HG02970 (cell line): Measurements from ENCODE around the gene INSYN2B.

Source experiments
- ATAC-seq: cut with Tn5 transposase; IDR thresholded peaks from one replicate; pipeline ENCODE4 v1.9.1; 2021; ENCODE audit warnings: mild to moderate bottlenecking, moderate library complexity, moderate number of reproducible peaks; ENCODE audit not compliant: unreplicated experiment, low FRiP score

The INSYN2B gene

DNA sequence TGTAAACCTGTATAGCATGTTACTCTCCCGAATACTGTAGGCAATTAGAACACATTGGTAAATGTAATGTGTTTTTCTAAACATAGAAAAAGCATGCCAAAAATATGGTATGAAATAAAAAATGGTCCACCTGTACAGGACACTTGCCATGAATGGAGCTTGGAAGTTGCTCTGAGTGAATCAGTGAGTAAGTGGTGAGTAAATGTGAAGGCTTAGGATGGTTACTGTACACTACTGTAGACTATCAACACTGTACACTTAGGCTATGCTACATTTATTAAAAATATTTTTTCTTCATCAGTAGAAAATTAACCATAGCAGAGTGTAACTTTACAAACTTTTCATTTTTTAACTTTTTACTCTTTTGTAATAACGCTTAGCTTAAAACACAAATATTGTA is 41.9 kb downstream of the INSYN2B start:
- no peak for ATAC-seq

DNA sequence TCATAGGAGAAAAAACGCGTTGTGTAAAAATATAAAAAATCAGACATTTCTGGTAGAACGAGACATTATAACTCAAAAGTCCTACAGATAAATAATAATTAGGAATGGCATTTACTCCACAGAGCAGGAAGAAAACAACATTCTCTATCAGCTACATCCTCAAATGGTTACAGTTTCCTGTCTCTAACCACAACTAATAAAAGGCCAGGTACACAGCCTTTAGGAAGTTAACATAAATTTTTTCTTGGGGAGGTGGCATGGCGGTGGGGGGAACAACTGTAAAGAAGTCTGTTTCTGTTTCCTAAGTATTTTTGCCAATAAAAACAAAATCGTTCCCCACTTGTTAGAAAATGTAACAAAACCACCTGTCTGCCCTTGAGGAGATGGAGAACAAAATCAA is 44.5 kb downstream of the INSYN2B start:
- ATAC-seq: no peak

DNA sequence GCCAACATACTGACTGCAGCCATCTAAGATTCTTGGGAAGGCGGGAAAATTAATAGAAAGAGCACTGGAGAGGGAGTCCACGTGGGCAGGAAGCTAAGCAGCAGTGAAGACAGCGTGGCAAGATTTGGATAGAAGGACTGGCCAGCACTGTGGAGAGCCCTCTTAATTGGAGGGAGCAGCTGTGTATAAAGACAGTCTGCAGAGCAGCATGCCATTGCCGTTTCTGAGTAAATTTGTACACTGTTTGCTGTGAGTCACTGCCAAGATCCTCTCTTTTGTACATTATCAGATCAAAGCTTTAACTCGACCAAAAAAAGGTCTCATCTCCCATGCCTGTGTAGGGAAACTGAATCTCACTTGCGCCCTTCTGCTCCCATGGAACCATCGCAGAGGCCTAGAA is 45.3 kb downstream of the INSYN2B start:
- no peak for ATAC-seq

DNA sequence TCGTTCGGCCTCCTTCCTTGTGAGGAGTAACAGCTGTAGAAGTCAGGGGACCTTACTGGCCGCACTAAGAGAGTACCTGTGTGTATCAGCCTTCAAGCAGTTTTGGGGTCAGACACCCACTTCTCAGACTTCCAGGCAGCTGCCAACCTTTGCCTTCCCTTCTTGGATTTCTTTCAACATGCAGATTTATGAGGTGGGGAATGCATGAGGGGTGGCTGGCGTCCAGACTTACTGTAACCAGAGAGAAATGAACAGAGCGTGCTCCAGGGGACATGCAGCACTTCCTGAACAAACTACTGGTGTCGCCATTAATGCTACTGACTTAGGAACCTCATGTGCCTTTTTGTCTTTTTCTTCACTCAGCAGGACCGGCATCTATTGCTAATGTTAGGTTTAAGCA is 46.7 kb downstream of the INSYN2B start:
- ATAC-seq: no peak

DNA sequence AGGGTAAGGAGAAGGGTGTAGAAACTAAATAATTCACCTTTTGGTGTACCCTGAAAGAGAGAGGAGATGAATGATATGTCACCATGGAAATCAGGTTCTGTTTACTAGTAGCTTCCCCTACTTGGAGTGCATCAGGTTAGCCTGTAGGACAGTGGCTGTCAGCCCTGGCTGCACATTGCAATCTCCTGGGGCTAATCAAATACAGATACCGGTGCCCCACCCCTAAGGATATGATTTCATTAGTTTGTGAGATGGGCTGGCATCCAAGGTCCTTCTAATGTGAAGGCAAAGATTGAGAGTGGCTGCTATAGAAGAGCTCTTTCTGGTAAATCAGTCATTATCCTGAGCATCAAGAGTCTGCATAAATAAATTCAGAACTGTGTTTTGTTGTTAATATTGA is 47.2 kb downstream of the INSYN2B start:
- no peak for ATAC-seq

DNA sequence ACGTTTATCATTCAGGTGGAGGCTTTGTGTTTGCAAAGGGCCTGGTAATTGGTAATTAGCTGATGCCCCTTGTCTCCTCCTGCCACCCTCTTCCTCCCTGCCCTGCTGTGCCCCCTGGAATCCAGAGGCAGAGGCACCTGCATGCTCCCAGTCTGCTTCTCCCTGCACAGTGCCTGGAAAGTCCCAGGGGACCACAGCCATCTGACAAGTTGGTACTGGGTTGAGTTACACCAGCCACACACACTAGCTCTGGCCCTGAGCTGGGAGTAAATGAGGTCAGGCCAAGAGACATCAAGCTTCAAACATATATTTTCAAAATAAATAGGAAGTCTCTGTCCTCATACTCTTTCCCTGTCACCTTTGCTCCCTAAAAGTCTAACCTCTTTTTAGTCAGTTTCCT is 56.3 kb downstream of the INSYN2B start:
- ATAC-seq: no peak

DNA sequence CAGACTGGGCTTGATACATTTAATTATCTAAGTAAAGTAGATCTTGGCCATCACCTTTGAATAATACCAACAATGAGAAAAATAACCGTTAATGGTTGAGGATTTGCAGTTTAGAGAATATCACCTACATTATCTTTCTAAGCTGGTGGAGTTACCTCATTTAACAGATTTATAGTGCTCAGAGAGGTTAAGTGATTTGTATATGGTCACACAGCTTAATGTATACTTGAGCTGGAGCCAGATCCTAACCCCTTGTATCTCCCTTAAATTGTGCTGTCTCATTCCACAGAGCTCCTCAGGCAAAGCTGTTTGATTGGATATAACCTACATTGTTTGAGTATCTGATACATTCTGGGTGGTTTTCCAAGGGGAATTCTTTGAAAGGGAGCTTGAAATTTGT is 57.8 kb downstream of the INSYN2B start:
- ATAC-seq: no peak

DNA sequence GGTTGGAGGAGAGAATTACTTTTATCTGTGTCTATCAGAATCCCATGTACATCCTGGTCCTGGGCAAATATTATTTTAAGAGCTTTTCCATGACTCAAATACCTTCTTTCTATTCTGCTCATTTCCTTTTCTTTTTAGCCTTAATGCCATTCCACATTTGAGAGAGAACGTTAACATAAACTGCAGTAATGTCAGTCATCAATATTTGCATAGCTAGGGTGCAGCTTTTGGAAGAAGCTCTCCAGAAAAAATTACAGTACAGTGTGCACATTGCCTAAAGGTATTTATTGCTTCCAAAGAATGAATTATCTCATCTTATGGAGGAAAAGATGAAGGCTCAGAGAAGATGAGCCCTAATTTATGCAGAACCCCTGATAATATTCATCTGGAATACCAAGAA is 58.3 kb downstream of the INSYN2B start:
- no peak for ATAC-seq

DNA sequence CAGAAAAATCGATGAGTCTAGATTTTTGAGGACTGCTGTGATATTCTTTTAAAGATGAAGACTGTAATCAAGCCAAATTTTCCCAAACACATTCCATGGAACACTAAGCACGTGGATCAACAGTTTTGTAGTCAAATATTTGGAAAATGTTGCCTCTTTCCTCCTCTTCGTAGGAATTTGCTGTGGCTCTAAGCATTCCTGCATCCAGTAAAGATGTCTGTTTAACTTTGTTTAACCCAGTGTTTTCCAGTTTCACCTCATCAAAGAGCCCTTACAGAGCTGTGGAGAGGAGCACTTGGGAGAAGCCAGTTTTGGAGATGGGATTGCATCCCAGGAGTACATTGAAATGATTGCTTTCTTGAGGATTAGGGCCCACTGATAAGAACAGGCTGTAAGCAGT is 58.9 kb downstream of the INSYN2B start:
- no peak for ATAC-seq

DNA sequence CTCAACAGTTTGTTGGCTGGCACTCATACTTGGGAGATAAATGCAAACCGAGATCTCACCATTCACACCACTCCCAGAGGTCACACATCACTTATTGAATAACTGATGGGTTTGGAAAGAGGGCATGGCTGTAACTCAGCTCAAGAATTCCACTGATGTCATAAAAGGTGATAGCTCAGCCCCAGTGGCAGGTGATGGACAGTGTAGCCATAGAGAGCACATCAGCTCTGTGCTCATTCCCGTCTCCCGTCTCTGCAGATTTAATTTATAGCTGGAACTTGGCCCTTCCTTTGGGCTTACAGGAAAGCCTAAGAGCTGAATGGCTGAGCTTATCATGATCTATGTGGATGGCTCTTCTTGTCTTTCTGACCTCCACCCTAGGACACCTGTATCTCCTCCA is 59.8 kb downstream of the INSYN2B start:
- ATAC-seq: no peak

DNA sequence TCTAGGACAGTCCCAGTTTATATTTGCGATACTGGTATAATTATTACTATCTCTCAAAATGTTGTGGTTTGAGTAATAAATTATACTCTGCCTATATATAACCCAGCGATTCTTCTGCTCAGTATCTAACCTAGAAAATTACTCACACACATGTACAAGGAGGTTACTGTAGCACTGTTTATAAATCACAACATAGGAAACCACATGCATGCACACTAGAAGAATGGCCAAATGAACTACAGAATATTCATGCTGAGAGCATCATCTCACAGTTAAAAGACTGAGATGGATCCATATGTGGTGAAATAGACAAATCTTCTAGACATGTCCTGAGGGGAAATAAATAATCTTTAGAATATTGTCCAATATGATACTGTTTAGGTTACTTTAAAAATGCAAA is 62.1 kb downstream of the INSYN2B start:
- no peak for ATAC-seq

DNA sequence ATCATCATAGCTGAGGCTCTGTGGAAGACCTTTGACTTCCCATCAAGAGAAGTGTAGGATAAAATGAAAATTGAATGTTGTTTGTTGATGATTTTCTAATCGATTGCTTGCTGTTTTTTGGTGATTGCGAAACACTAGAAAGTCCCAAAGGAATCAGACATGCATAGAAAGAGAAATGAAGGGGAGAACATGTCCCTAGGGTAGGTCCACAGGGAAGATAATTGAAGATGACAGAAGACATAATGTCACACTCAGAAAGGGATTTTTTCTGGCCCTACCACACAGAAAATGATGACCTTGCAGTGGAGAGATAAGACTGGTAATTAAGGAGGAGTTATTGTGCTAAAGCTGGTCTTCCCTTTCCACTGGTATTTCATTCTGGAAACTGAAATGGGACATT is 62.8 kb downstream of the INSYN2B start:
- ATAC-seq: no peak

DNA sequence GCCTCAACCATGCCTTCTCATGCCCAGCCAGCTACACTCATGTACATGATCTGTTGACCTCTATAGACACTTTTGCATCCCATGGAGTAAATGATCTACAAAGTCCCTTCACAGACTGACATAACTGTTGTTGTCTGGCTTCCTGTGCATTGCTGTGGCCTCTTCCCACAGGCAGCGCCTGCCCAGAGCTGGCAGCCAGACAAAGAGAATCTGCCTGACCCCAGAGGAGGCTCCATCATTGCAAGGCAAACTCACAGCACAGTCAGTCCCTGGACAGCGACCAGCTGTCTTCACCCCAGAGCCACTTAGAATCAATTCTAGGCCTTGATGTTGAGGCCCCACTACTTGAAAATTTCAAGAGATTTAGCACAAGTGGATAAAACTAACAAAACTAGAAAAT is 65.5 kb downstream of the INSYN2B start:
- no peak for ATAC-seq

DNA sequence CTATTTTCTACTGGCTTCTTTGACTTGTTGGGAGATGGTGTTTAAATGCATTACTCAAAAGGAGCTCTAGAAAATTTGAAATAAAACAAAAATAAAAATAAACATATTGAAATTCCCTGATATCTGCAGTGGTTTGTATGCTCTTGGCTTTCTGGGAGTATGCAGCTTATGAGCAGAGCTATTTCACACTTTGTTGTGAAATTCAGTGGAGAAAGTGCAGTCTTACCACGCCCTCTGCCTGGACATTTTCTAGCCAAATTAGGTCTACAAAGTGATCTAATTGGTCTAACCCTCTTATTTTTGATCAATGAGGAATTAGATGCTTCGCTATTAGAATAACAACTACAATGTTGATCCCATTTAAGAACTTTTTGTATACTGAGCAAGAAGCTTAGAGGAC is 66.8 kb downstream of the INSYN2B start:
- no peak for ATAC-seq

DNA sequence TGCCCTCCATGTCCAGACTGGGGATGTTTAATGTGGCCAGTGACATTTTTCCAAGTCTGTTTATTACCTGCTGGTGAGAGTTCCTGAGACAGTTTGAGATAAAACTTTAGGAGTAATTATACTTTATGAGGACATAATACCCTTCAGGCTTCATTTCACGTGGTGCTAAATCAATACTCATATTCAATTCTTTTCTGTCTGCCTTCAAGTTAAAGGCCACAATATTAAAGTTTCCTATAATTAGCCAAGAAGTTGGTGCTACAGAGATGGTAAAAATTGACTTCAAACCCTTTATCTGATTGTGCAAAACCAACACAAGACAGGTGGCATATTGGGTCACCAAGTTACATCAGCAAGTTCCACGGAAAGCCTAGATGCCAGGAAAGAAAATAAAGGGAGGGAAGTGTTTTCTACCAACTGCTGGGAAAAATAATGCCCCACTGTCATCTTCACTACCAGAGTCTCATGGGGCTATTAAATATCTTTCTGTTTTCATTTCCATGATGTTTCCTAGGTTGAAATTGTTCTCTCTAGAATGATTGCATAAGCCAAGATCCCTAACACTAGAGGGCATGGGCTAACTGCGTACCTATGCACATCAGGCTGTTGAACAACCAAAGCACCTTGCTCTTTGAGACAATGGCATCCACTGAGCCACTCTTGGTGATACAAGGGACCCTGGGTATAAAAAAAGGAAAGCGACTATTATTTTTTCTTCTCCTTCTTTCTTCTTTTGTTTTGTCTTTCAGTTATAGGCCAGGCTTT is 68.7 kb downstream of the INSYN2B start:
- no peak for ATAC-seq

DNA sequence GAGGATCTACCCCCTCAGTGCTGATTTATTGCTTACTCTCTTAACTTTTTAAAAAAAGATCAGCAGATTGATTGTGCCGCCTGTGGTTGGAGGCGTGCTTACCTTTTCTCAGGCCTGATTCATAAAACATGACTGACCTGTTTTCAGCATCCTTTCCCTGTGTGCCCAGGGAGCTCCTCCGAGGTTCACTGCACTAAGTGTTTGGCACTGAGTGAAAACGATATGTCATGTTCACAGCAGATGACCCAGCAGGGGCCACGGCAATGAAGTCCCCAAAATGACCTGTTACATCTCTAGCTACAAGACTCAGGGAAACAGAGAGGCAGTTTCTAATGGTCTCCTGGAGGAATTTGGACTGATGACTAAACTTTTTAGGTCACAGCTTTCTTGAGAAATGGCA is 69.9 kb downstream of the INSYN2B start:
- no peak for ATAC-seq

DNA sequence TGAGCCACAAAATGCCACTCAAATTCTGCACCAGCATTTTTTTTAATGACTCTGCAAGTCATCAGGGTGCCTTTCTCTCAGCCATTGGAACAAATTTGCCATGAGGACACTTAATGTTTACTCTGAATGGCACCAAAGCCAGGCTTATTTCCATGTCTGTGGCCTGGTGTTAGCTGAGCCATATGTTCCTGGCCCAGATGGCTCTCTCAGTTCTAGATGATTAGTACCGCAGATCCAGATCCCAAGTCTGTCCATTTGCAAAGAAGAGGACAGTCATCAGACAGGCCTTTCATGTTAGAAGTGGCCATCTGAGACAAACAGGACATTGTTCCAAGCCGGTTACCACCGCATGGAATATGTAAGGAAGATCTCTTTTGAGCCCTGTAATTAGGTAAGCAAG is 70.3 kb downstream of the INSYN2B start:
- no peak for ATAC-seq

DNA sequence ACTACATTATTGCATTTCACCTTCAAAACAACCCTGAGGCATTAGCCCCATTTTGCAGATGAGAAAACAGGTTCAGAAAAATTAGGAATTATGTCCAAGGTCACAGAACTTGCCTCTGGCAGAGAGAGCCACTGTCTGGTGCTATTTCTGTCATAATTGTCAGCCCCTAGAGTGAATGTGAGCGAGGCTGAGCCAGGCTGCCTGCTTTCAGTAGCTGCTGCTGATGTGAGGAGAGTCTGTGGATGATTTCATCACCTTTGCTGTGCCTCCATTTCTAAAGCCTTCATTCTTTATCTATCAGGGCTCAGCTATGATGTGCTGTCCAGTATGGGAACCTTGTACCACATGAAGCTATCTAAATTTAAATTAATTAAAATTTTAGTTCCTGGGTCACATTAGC is 71.4 kb downstream of the INSYN2B start:
- no peak for ATAC-seq

DNA sequence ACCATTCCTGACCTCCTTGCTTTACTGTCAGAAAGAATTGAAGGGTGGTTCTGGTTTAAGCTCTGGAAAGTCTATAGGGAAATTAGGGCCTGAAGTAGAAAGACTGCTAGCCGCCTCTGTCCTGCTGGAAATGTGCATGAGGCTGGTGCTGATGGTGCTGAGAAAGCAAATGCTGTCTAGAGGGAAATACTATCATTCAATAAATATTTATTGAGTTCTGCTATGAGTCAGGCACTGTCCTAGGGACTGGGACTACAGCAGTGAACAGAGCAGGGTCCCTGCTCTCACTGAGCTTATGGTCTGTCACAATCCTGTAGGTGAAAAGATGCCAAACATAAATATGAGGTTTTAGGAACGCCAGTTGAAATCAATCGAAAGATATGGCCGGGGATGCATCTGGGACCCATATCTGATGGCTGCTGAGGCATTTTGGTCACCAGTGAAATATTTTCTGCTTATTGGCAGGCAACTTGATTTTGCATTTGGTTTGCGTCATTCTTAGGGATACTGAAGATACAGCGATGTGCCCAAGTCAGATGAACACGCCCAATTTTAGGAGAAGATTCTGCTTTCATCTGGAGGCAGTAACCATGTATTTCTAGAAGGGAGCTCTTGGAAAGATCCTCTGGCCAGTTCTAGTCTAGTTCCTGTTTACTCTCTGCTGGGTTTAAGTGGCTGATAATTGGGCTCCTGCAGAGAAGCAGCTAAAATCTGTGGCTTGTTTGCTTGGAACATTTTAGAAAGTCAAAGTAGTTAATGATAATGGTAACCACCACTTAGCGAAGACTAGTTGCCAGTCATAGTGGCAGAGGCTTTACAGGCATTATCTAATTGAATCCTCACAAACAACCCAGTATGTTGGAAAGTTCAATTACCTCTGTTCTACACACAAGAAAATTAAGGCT is 73.3 kb downstream of the INSYN2B start:
- no peak for ATAC-seq

DNA sequence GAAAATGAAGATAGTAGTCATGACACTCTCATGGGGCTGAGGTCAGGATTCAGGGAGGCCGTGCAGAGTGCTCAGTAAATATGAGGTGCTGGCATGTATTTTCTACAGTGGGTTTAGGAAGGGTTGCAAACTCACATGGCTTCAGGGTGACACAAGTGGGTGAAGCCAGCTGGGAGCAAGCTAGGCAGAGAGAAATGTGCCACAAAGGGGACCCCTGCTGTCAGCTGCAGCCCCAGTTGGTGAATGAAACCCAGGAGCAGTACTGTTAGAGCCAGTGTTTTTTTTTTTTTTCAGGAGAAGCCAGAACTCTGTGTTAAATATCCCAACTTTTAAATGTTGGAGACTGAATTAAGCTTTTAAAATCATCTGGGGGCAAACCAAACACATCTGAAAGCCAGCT is 75.3 kb downstream of the INSYN2B start:
- ATAC-seq: no peak

DNA sequence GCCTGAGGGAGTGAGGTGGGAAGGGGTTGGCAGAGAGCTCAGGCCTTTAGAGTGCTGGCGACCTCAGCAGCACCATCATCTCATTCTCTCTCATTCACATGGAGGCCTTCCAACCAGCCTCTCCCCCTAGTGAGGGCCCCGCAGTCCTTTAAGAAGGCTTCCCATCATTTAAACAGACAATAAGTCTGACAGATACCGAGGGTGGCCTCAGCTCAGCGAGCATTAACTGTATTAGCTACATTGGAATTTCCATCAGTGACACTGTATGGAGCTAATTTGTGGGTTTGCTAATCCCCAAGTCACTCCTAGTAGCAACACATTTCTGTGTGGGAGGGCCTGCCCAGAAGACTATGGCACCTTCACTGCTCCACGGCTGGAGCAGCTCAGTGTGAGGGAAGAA is 75.8 kb downstream of the INSYN2B start:
- ATAC-seq: no peak

DNA sequence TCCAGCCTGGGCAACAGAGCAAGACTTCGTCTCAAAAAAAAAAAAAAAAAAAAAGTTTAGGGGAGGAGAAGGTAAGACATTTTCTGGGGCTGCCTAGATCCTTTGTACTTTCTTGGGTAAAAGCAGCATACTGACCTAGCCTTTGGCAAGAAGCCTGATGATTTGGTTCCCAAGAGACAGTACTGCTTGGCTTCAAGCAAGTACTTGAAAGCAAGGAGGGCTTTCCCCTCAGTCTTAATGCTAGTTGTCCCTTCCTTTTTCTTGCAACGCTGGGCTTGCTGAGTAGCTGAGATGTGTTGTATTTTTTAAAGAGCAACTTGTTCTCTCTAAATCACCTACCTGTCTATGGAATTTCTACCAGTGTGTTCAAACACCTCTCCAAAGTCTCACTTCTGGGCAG is 76.2 kb downstream of the INSYN2B start:
- no peak for ATAC-seq
